Cardiac muscle cell (in vitro differentiated cells and primary cell): ENCODE measurements around the gene SMARCD1. TPM values are rescaled to one million over a fixed set of nuclear protein-coding genes. Genes with fewer than 3 reads are reported as not detected.
A peak's percentile ranks its signal among the peaks of the same experiment; 100 is the strongest.

Experiments
- DNase-seq, 2 donors: peaks; one replicate each; pipeline versions ENCODE4 v3.0.0 to v3.0.0-alpha.2; 2010 to 2017; ENCODE audit warnings: low read depth in 1 of 2, low spot score in 1 of 2
- H3K27ac ChIP-seq: fragments of 200-600 bp; sonication (generic); 2 replicates; pipeline ENCODE4 v1.5.1; 2016
- H3K27me3 ChIP-seq: fragments of 200-600 bp; sonication (generic); 2 replicates; pipeline ENCODE4 v1.6.0; 2016; ENCODE audit warnings: control low read depth
- H3K36me3 ChIP-seq: fragments of 200-600 bp; sonication (generic); 2 replicates; pipeline ENCODE4 v1.5.1; 2016; ENCODE audit warnings: control low read depth
- H3K4me1 ChIP-seq: fragments of 200-600 bp; sonication (generic); 2 replicates; pipeline ENCODE4 v1.8.1; 2017; ENCODE audit warnings: low read depth, mild to moderate bottlenecking, mixed run types
- H3K4me3 ChIP-seq: fragments of 200-600 bp; sonication (generic); 2 replicates; pipeline ENCODE4 v1.5.1; 2016; ENCODE audit warnings: mild to moderate bottlenecking
- H3K9me3 ChIP-seq: fragments of 200-600 bp; sonication (generic); 2 replicates; pipeline ENCODE4 v1.5.1; 2017; ENCODE audit warnings: low read depth, mild to moderate bottlenecking, control low read depth
- CTCF ChIP-seq: IDR thresholded peaks from 2 replicates; pipeline ENCODE4 v1.5.1; 2012; ENCODE audit warnings: low read depth, mild to moderate bottlenecking, low read length
- polyA plus RNA-seq: library from polyadenylated mRNA; unstranded; fragments of >200 nt; fragmentation: Nextera tagmentation; extraction: Ambion mirVana; gene quantifications from 2 replicates; pipeline ENCODE4 v1.2.1, GENCODE V29; 2016
- total RNA-seq: library from RNA; depleted of rRNA; stranded (reverse); fragments of >200 nt; gene quantifications from 2 replicates; pipeline ENCODE4 v1.2.3, GENCODE V29; 2016

The SMARCD1 gene
- total and polyA plus RNA-seq, 2 experiments from 2014 or later, result 45.1 to 108 TPM

- no peaks in the 10 kb centered on the region for H3K36me3 ChIP-seq
- no peak overlapping the region for H3K27ac ChIP-seq
- H3K4me3 ChIP-seq, result no peak overlapping the region
- no peak for TF ChIP-seq CTCF
- DNase-seq, result no peak
- H3K4me1 ChIP-seq, result peaks cover 6% of the 10 kb centered on the region
- no peaks in the 10 kb centered on the region for H3K9me3 ChIP-seq
- H3K27me3 ChIP-seq, result no peaks in the 10 kb centered on the region
Measured at GRCh38 chr12:50069539-50069938, 15.6 kb upstream of the SMARCD1 start.

GRCh38 chr12:50070314-50071060, 14.7 kb upstream of the SMARCD1 start:
- peak; percentile 82 to 93 for DNase-seq
- Histone ChIP-seq H3K4me1 (peaks cover 6% of the 10 kb centered on the region), H3K27me3 (no peaks in the 10 kb centered on the region), H3K27ac (no peak overlapping the region), H3K4me3 (no peak overlapping the region), H3K9me3 (no peaks in the 10 kb centered on the region), H3K36me3 (no peaks in the 10 kb centered on the region)
- TF ChIP-seq CTCF, result peak; percentile 97

GRCh38 chr12:50072198-50072907, 12.8 kb upstream of the SMARCD1 start:
- no peak for DNase-seq

GRCh38 chr12:50073206-50073605, 11.9 kb upstream of the SMARCD1 start:
- Histone ChIP-seq H3K4me3 (no peak overlapping the region), H3K27ac (no peak overlapping the region), H3K4me1 (peaks cover 13% of the 10 kb centered on the region), H3K36me3 (no peaks in the 10 kb centered on the region), H3K27me3 (no peaks in the 10 kb centered on the region), H3K9me3 (no peaks in the 10 kb centered on the region)
- DNase-seq, result no peak
- TF ChIP-seq CTCF, result no peak

More at GRCh38 chr12:50072198-50072907, 12.8 kb upstream of the SMARCD1 start:
- no peaks in the 10 kb centered on the region for H3K27me3 ChIP-seq
- no peaks in the 10 kb centered on the region for H3K36me3 ChIP-seq
- no peak overlapping the region for H3K4me3 ChIP-seq
- H3K9me3 ChIP-seq, result no peaks in the 10 kb centered on the region
- H3K4me1 ChIP-seq, result peaks cover 8% of the 10 kb centered on the region
- TF ChIP-seq CTCF, result no peak
- no peak overlapping the region for H3K27ac ChIP-seq

- no peak overlapping the region for H3K4me3 ChIP-seq
- H3K27me3 ChIP-seq, result no peaks in the 10 kb centered on the region
- TF ChIP-seq CTCF, result no peak
Measured at GRCh38 chr12:50073712-50074111, 11.4 kb upstream of the SMARCD1 start.

More at GRCh38 chr12:50073712-50074111, 11.4 kb upstream of the SMARCD1 start:
- Histone ChIP-seq H3K4me1 (peaks cover 13% of the 10 kb centered on the region), H3K36me3 (no peaks in the 10 kb centered on the region), H3K27ac (no peak overlapping the region), H3K9me3 (no peaks in the 10 kb centered on the region)
- DNase-seq, result no peak
